Hematopoietic multipotent progenitor cell treated with erythropoietin and hydrocortisone succinate and interleukin-3 and kit ligand, for 15 days (in vitro differentiated cells): ENCODE measurements around the gene DPYSL5.

ENCODE experiments used
- DNase-seq: peaks from one replicate; pipeline ENCODE4 v3.0.0-alpha.2; 2015; ENCODE audit warnings: low spot score

DPYSL5 gene

DNA sequence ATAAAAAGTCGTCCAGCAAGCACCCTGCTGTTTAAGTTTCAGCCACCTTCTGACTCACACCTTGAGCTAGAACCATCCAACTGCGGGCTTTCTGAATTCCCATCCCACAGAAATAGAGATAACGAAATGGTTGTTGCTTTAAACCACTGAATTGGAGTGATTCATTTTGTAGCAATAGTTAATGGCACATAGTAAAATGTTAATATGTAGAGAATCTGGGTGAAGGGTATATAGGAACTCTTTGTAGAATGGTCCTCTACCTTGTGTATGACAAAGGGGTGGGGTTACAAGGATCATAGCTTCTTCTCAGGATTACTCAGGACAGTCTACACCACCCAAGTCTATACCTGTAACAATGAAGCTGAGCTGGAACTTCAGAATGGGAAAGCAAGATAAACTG, 120.1 kb downstream of the DPYSL5 start:
- DNase-seq = no peak

DNA sequence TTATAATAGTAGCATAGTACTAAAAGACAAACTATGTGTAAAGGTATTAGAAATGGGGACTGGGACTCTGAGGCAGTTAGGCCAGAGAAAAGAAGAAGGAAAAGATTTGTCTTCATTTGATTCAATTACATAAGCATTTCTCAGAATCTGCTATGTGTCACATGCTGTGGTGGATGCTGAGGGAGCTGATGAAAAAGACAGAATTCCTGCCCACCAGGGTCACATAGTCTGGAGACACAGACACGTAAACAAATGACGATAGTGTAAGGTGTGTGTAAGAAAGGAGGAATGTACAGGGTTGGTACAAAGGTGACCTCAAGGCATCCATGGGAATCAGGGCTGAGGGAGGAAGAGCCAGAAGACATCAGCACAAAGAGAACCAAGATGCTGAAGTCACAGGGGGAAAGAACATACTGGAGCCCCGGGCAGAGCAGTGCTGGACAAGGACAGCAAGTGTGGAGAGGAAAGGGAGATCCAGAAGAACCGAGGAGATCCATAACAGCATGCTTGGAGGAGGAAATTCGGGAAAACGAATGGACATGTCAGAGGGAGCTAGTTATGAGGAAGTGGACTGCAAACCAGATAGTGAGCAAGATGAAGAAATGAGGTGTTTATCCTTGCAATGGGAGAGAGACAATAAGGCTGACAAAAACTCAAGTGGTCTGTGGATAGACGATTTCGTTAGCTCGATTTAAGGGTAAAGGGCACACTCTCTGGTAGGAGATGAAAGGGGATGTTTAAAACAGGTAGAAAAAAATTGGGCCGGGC, 121.3 kb downstream of the DPYSL5 start:
- DNase-seq = no peak

DNA sequence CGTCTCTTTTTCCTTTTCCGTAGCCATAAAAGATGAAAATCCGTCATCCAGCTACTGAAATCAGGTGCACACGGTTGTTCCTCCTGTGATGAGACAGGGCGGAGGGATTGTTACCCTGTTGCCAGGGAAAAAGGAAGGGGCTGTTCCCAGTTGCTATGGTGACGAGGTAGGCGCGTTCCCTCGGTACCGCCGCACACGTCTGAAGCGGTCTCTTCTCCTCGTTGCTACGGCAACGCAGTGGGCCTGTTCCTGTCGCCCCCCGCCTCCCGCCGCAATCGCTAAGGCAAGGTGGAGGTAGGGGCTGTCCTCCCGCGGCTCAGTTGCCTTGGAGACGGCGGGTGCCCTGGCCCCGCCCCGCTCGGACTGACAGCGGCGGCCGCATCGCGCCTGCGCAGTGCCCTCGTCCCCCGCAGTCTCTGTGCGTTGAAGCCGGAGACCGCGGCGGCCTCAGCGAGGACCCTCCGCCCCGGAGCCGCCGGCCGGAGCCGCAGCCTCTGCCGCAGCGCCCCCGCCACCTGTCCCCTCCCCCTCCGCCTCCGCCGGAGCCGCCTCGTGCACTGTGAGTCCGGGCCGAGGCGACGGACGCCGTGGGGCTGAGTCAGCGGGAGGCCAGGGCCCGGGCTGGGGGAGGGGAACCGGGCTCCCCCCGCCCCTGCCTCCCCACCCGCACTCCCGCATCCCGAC, 122.5 kb downstream of the DPYSL5 start, which contains the start of gene MAPRE3:
MAPRE3 (plus strand) TSS at position 394 of the 684 bp plus-strand sequence. CDS start 51,582 bp downstream, outside the sequence.
- DNase-seq = peak; percentile 49

DNA sequence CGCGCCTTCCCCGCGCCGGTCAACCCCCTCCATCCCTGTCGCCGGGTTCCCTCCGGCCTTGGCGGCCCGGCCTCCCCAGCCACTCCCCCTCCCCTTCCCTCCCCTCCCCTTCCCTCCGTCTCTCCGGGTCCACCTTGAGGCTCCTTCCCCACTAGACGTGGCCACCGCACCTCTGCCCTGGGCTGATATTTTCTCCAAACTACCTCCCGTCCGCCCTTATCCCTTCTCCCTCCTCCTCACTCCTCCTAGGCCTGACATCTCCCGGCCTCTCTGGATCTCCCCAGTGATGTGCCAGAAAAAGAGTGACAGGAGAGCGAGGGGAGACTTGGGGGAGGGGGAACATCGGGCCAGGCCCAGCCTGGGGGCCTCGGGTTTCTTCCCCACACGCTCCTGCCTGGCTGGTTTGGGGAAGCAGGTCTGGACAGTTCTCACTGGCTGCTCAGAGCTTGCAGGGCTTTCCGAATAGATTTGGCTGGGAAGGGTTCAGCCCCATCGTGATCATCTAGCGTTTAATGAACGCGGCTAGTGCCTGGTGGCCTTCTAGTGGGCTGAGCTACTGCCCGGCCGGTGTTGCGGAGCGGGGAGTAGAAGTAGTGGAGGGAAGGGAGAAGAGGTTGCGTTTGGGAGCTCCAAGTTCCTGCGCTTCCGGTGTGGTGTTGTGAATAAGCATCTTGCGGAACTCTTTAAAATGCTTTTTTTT, 123.1 kb downstream of the DPYSL5 start:
- no peak for DNase-seq

DNA sequence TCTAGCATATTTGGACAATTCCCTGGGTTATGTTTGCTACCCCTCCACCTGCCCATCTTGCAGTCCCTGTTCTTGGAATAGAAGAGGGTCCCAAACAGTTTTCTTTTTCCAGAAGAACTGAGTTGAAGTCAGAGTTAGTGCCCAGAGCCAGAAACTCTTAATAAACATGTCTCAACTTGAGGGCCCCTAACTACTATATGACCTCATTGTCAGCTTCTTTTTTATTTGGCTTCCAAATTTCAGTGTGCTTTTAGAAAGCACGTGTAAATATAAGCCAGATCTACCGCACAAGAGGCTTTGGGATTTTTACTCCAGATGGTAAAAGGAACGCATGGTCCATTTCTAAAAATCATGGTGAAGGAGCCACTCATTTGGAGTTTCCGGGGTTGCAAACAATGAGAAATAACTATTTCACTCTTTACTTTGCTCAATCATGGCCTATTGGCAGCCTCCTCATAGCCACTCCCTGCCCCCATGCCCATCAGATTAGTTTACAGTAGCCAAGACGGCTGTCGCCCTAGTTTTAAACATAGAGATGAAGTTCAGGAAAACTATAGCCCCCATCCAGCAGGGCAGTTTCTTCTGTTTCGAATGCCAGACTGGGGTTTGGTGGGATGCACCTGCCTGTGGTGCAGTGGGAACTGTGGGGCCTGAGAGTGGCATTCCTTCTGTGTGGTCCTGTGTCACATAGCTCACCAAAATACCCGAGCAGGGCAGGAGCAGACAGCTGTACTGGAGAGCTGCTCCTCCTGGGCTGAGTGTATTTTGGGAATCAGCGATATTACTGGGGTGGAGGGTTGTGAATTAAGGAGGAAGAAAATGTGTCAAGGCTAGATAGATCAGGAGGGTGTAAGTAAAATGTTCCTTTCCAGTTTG, 124.2 kb downstream of the DPYSL5 start:
- DNase-seq = peak; percentile 29

DNA sequence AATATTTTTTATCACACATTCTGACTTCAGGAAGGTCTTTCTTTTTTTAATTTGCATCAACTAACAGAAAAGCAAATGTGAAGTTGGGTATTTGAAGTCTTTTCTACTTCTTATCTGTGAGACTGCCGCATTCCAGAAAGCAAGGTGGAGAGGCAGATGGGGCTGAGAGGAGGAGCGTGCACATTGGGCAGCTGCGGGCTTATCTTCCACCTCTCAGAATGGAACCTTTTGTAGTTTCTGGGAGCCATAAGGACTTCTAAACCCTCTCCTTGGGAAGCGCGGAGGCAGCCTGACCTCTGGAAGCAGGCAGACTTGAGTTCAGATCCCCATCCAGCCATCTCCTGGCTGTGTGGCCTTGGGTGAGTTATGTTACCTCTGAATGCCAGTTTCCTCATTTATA, 126.4 kb downstream of the DPYSL5 start:
- no peak for DNase-seq

DNA sequence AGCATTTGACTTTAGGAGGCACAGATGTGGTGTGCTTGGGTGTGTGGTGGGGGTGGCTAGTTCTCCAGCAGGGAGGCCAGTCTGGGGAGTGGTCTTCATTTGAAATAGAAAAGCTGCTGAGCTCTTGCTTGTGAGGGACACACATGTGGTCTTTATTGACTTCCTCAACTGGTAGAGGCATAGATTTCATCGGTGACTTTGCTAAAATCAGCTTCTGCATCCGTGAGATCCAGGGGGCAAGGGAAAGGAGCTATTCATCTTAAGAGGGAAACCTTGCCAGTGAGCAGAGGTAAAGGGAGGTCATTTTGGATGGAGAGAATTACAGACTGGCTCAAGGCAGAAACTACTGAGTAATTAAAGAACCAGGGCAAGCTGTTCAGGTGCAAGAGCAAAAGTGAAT, 127.2 kb downstream of the DPYSL5 start:
- no peak for DNase-seq

DNA sequence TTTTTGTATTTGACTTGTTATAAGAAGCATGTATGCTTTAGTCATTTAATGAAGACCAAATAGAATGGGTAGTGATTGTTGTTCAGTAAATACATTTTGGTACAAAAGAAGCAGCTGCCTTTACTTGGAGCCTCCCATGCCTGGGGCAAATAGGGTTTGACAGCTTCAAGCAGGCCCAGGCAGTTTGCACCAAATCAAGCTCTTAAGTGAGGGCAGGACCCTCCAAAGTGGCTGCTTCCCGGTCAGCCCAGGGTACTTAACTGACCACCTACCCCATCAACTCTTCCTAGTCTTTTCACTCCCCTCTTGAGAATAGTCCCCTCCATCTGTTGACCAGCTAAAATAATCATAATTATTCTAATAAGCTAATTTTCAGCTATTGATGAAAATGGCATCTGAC, 127.7 kb downstream of the DPYSL5 start:
- DNase-seq = no peak

DNA sequence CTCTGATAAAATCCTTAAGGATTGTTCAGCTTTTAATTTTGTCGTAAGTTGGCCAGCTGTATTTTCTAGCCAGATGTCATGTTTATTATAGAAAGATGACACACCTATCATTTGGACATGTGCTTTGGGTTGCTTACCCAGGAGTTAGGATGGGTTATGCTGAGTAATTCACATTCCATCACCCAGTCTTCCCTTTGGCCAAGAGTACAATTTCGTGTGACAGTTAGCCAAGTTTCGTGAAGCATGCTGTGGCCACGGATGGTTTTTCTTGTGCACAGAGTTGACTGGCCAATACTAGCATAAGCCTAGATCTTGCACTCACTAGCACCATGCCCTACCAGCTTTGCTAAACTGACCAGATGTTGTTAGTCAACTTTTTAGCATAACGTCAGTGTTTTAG, 128.3 kb downstream of the DPYSL5 start:
- DNase-seq = no peak

DNA sequence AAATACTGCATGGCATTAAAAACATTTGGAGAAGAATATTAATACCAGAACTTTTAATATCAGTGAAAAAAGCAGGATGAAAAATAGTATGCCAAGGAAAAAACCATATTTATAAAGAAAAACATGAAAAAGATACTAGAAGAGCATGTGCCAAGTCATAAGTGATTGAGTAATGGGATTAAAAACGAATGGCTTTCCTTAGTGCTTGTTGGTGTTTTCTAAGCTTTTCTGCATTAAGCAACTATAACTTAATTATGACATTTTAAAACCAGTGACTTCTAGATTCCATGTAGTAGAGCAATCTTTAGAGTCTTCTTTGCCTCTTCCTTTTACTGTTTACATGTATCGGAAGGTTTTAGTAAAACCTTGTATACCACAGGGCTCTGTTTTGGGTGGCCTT, 129.1 kb downstream of the DPYSL5 start:
- no peak for DNase-seq

DNA sequence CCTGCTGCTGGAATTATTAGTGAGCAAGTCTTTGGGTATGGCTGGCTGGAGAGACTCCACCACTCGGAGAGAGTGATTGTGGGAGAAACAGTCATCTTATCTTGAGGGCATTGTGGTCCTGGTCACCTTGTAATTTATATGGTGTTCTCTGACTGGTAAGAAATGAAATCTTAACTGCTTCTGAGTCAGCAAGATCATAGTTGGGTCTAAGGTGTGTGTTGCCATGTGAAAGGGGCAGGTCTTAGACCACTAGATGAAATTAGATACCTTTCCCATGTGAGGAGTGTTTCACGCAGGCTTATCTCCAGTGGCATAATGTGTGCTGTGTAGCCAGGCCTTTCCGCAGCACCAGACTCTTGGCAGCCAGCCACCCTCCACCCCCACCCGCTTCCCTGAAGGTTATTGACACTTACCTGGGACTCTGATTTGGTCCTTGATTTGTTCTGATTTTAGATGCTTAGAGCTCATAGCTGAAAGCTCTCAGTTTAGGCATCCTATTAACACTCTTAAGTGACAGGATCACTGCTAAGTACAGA, 130.2 kb downstream of the DPYSL5 start:
- no peak for DNase-seq

DNA sequence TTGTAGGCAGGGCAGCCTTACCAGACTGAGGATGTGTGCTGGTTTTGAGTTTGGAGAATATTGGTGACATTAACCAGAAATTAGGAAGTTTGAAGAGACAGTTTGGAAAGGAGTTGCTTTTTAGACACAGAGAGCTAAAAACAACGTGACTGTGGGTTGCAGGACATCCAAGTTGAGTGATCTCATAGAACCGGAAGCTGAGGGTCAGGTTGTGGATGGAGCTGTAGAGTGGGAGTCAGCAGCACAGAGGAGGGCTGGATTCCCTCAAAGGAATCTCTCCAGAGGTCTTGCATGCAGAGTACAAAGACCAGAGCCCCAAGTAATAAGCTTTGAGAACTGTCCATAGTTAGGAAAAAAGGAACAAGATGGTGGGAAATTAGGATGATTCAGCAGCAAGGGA, 131.8 kb downstream of the DPYSL5 start:
- DNase-seq = no peak

DNA sequence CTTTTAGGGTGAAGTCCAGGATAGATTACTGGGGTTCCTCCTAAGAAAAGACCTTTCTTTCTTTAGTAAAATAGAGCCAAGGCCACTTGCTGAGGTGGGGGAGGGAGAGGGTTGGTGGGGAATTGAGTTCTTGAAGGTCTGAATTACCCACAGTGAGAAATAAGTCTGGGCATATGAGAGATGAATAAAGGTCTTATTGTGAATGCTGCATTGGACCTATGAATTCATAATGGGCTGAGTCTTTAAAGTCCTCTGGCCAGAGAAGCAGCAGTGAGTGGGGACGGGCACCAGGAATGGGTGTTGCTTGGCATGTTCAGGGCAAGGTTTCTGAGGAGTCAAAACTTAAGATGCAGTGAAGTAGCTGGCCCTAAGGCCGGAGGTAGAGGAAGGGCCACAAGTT, 133.0 kb downstream of the DPYSL5 start:
- DNase-seq = no peak

DNA sequence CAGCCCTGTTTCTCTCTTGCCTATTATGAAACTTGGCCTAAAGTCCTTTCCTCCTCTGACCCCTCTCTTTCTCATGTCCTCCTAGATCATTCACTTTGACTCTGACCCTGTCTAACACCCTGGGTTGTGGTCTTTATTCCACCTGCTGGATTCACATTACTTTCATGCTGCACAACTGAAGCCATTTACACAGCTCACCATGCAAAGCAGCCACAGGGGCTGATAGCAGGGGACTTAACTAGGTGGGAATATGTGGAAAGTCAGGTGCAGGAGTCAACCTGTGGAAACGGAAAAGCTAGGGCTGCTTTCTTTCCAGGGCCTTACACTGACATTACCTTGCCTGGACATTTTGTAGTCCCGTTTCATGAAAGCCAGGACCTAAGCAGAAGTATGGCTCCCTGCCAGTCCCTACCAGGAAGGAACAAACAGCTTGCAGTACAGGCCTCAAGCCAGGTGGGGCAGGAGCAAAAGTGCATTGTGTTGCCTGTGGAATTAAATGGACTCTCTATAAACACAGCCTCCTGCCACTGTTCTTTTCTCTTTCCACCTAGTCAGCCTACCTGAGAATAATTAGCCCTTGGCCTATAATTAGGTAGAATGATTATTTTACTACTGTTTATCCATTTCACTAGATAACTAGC, 134.3 kb downstream of the DPYSL5 start:
- DNase-seq = peak; percentile 16

DNA sequence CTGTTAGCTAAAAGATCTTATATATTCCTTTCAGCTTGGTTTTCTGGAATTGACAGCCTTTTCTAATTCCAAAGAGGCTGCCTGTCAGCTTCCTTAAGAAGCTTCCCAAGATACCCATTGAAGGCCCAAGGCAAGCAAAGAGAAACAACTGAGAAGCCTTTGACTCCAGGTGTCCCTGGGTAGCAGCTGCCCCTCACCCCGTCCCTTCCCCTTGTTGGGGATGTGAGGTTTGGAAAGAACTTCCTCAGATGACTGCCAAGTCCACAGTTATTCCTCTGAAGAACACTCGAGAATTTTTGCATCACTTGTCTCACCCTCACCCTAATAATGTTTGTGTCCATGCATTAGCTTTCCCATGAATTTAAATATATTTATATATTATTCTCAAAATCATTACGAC, 135.8 kb downstream of the DPYSL5 start:
- no peak for DNase-seq

DNA sequence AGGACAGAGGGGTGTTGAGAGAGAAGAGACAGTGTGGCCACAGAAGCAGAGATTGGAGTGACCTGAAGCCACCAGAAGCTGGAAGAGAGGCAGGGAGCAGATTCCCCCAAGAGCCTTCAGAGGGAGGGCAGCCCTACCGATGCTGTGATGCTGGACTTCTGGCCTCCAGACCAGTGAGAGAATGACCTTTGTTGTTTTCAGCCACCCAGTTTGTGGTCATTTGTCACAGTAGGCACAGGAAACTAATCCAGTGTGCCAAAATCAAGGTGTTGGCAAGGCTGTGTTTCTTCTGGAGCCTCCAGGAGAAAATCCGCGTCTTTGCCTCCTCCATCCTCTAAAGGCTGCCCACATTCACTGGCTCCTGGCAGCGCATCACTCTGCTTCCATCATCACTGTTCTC, 137.9 kb downstream of the DPYSL5 start:
- no peak for DNase-seq

DNA sequence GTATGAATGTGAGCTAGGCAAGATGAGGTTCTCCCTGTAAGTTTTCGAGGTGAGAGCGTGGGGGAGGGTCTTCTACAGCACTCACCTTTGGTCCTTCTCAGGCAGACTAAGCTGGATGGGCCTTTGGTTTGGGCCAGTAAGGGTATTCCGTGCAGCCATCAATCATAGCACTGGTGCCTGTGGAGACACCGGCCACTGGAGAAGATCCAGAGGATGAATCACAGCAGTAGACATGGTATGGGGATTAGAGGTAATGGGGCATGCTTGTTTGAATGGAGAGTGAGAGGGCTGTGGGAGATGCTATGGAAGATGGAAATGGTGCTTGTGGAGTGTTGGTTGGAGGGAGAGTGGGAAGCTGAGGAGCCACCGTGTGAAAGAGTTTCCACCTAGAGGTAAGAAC, 138.6 kb downstream of the DPYSL5 start:
- DNase-seq = no peak

DNA sequence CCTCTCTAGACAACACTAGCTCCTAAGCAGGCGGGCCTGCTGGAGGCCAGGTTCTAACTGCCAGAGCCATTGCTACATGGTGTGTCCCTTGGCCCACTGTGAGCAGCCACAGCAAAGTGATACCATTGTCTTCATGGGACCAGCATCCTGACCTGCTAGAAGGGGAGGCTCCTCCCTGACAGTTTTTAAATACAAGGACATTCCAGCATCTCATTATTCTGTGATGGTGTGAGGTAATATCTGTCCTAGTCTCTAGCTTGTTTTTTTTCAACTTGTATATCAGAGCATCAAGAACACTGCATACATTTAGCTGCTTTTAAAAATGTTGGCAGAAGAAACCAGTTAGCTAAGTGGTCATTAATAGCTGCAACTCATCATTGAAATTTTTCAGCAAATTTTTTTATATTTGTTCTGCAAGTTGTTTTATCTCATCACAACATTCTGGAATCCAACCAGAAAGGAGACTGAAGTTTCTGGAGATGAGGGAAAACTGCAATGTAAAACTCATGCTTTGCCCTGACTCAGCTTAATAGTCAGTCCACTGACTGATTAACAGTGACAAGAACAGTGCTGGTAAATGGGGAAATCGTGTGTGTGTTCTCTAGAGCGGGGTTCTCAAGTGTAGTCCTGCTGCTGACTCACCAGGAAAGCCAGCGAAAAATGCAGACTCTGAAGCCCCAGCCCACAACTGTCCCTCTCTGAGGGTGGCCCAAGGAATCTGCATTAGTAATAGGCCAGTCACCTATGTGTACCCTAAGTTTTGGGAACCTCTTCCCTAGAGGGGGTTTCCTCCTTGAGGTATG, 140.3 kb downstream of the DPYSL5 start:
- DNase-seq = no peak

DNA sequence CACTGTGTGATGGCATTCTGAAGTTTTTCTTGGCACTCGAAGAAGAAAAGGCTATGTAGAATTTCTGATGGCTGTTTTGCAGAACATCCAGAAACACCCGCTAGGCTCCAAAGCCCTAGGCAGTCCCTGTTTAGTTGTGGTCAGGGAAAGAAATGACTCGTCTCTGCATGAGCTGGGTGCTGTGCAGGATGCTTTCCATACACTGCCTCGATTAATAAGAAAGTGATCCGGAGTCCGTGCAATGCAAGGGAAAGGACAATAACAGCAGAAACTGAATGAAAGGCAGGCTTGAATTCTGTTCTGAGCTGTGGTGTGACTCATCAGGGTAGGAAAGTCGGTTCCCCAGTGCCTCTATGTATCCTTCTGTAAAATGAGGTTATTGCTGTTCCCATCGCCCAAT, 141.2 kb downstream of the DPYSL5 start:
- no peak for DNase-seq

DNA sequence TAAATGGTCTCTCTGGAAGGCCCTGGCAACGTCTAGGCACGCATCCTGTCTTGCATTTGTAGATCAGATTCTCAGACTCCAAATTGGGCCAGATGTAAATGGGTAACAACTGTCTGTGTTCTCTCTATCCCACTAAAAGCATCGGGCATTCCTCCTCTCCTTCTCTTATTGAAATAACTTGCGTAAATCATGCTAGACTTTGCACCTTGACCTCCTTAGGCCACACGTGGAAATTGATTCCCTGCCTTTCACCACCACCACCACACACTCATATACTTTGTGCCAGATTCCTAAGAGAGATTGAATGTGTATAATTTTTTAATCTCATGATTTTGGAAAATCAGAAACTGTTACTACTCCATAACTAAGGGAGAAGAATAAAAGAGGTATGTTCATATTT, 143.8 kb downstream of the DPYSL5 start:
- DNase-seq = no peak
